Measurements from ENCODE around the gene ZNF468.
"Not testable (repeated sequence)": the region's sequence is repeated elsewhere in the genome, so short reads cannot be mapped to it uniquely, and the experiment has no call there.

GRCh38 chr19:52799950-52800640, 57.3 kb downstream of the ZNF468 start:
- not testable (repeated sequence) for TF ChIP-seq CTCF (IDR thresholded peaks at IDR 0.05); EP300 (IDR thresholded peaks at IDR 0.05; ENCODE audit: low read depth); POLR2A (IDR thresholded peaks at IDR 0.05)
